Measurements from ENCODE around the gene EXD3. TPM values are rescaled to one million over a fixed set of nuclear protein-coding genes. Genes with fewer than 3 reads are reported as not detected.
A peak's percentile ranks its signal among the peaks of the same experiment; 100 is the strongest.

Gene EXD3
- total RNA-seq, 1 donor from 2014 or later: 8.6 TPM

GRCh38 chr9:137307255-137308056 is 115.5 kb downstream of the EXD3 start:
- no peak overlapping the region for H3K4me3 ChIP-seq (ENCODE audit: low read depth, low read length)
- no peak for DNase-seq (ENCODE audit: low read depth)
- TF ChIP-seq, protein P1, sequence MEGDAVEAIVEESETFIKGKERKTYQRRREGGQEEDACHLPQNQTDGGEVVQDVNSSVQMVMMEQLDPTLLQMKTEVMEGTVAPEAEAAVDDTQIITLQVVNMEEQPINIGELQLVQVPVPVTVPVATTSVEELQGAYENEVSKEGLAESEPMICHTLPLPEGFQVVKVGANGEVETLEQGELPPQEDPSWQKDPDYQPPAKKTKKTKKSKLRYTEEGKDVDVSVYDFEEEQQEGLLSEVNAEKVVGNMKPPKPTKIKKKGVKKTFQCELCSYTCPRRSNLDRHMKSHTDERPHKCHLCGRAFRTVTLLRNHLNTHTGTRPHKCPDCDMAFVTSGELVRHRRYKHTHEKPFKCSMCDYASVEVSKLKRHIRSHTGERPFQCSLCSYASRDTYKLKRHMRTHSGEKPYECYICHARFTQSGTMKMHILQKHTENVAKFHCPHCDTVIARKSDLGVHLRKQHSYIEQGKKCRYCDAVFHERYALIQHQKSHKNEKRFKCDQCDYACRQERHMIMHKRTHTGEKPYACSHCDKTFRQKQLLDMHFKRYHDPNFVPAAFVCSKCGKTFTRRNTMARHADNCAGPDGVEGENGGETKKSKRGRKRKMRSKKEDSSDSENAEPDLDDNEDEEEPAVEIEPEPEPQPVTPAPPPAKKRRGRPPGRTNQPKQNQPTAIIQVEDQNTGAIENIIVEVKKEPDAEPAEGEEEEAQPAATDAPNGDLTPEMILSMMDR (IDR thresholded peaks at IDR 0.05; ENCODE audit: insufficient read depth, low read length, poor library complexity, severe bottlenecking): no peak

DNA sequence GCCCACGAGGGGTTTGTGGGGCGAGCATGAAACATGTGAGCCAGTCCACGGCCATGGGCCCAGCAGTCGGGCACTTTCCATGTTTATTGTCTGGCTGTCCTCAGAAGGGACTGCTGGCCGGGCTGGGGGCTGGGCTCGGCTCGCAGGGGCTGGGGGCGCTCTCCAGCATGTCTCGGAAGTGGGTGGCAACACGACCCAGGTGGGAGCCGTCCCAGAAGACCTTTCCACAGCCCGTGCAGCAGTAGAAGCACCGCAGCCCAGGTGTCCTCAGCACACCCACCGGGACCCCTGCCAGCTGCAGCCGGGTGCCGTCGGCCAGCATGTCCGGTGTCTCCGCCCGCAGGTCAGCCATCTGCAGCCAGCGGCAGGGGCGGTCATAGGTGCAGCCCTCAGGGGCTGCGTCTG is 116.1 kb downstream of the EXD3 start:
- Histone ChIP-seq H3K36me3 (ENCODE audit: control insufficient read depth, insufficient read depth, low read length) (no peaks in the 10 kb centered on the region), H3K4me3 (ENCODE audit: low read depth, low read length) (no peak overlapping the region), H3K27me3 (ENCODE audit: control insufficient read depth, insufficient read depth, low read length) (peaks cover 21% of the 10 kb centered on the region)
- TF ChIP-seq, protein P1 (IDR thresholded peaks at IDR 0.05; ENCODE audit: insufficient read depth, low read length, poor library complexity, severe bottlenecking): no peak
- no peak for DNase-seq (ENCODE audit: low read depth)

More at GRCh38 chr9:137307255-137308056, 115.5 kb downstream of the EXD3 start:
- H3K36me3 ChIP-seq (ENCODE audit: control insufficient read depth, insufficient read depth, low read length): no peaks in the 10 kb centered on the region
- H3K27me3 ChIP-seq (ENCODE audit: control insufficient read depth, insufficient read depth, low read length): peaks cover 21% of the 10 kb centered on the region

DNA sequence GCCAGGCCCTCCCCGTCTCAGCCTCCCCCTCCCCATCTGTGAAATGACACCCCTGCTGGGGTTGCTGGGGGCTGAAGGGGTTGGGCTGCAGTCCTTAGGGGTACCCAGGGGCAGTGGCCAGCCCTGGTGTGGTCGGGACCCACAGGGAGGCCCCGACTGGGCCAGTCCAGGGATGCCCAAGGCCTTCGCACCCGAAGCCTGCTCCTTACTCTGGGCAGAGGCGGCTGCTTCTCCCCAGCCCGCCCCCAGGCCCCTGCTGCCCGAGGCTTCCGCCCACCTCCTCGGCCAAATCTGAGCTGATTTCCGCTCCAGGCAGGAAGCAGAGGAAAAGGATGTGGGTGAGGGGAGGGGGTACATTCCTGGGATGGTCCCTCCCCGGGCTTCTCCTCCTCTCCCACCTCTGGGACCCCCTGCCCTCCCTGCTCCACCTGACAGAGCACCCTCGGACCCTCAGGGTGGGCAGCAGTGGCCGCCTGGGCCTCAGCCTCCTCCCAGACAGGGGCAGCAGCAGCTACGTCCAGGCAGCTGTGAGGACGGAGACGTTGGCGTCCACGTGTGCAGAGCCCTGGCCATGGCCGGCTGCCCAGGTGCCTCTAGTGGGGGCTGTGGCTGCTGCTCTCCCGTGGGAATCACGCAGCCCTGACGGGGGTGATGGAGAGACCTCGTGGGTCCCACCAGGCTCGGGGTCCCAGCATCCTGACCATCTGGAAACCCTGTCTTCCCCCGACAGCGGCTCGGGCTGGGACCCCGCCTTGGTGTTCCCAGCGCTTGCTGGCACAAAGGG is 116.7 kb downstream of the EXD3 start:
- Histone ChIP-seq H3K4me3 (ENCODE audit: low read depth, low read length) (no peak overlapping the region), H3K36me3 (ENCODE audit: control insufficient read depth, insufficient read depth, low read length) (no peaks in the 10 kb centered on the region), H3K27me3 (ENCODE audit: control insufficient read depth, insufficient read depth, low read length) (peaks cover 24% of the 10 kb centered on the region)
- no peak for DNase-seq (ENCODE audit: low read depth)
- TF ChIP-seq, protein P1 (IDR thresholded peaks at IDR 0.05; ENCODE audit: insufficient read depth, low read length, poor library complexity, severe bottlenecking): no peak

GRCh38 chr9:137305798-137306065 is 117.2 kb downstream of the EXD3 start:
- peaks cover 26% of the 10 kb centered on the region for H3K27me3 ChIP-seq (ENCODE audit: control insufficient read depth, insufficient read depth, low read length)
- TF ChIP-seq, protein P1 (IDR thresholded peaks at IDR 0.05; ENCODE audit: insufficient read depth, low read length, poor library complexity, severe bottlenecking): no peak
- no peaks in the 10 kb centered on the region for H3K36me3 ChIP-seq (ENCODE audit: control insufficient read depth, insufficient read depth, low read length)
- no peak for DNase-seq (ENCODE audit: low read depth)
- no peak overlapping the region for H3K4me3 ChIP-seq (ENCODE audit: low read depth, low read length)

DNA sequence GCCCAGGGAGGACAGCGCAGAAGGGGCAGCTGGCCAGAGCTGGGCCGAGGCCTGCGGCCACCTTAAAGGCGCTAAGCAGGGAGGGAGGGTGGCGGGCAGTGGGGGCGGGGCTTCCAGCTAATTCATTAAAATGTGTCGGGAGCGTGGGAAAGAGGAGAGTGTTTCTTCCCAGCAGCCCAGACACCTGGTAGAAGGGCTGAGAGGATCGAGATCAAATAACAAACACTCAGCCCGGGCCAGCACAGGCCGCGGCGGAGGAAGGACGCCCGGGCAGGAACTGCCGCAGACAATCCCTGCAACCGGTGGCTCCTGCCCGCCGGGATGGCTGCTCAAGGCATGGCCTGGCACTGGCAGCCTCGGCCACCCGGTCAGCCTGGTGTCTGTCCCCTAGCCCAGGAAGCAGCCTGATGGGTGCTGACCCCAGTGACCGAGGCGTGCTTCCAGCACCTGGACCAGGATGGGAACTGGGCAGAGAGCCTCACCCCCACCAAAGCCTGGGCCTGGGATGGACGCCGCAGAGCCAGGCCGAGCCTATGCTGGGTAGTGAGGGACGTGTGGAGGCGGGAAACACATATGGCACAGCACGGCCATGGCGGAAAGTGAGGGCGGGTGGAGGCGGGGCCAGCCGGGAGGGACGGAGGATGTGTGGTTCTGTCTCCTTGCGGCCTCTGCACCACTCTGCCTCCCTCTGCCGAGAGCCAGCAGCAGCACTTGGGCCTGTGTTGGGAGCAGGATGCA is 117.7 kb downstream of the EXD3 start:
- peaks cover 28% of the 10 kb centered on the region for H3K27me3 ChIP-seq (ENCODE audit: control insufficient read depth, insufficient read depth, low read length)
- TF ChIP-seq, protein P1 (IDR thresholded peaks at IDR 0.05; ENCODE audit: insufficient read depth, low read length, poor library complexity, severe bottlenecking): peak; percentile 12
- no peak for DNase-seq (ENCODE audit: low read depth)
- H3K36me3 ChIP-seq (ENCODE audit: control insufficient read depth, insufficient read depth, low read length): no peaks in the 10 kb centered on the region
- no peak overlapping the region for H3K4me3 ChIP-seq (ENCODE audit: low read depth, low read length)
